ENCODE results near the gene ADCY10.
"Not testable (repeated sequence)": the region's sequence is repeated elsewhere in the genome, so short reads cannot be mapped to it uniquely, and the experiment has no call there.

Gene ADCY10

DNA sequence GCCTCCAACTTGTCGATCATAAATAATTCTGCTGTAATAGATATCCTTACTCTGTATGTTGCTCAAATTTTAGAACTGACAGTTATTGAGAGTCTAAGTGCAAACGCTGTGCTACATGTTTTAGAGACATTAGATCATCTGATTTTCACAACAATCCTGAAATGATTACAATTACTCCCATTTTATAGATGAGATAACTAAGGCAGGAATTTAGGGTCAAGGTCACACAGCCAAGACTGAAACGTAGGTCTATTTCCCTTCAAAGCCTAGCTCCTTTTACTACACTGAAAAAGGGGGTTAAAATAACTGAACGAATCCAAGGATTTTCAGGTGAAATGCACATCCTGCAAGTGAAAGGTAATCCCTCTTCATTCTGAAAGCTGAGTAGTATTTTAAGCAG is 19.9 kb upstream of the ADCY10 start:
- no peak for TF ChIP-seq Cebpa-rat (IDR thresholded peaks at IDR 0.05)
- peaks cover 0 to 12% (median 0%) of the 10 kb centered on the region in 11 experiments; a peak in 7 of 22 replicates for H4K20me1 ChIP-seq
- no peak overlapping the region for H3K27ac ChIP-seq
- peaks cover 18 to 33% (median 28%) of the 10 kb centered on the region in 10 experiments for H3K4me1 ChIP-seq
- H3K36me3 ChIP-seq = no peaks in the 10 kb centered on the region
- H3K9me3 ChIP-seq (replicated peaks in 1 of 11) = no peaks in the 10 kb centered on the region
- peak overlapping the region in 4 of 10 experiments; percentile 10 to 100 (median 90); a peak in 3 of 20 replicates for H3K4me3 ChIP-seq
- peak overlapping the region; percentile 83 to 98 (median 88) for H3K4me2 ChIP-seq
- no peaks in the 10 kb centered on the region for H3K27me3 ChIP-seq
- peak overlapping the region in 7 of 11 experiments; percentile 92 to 97 (median 94); a peak in 9 of 22 replicates for H3K9ac ChIP-seq

DNA sequence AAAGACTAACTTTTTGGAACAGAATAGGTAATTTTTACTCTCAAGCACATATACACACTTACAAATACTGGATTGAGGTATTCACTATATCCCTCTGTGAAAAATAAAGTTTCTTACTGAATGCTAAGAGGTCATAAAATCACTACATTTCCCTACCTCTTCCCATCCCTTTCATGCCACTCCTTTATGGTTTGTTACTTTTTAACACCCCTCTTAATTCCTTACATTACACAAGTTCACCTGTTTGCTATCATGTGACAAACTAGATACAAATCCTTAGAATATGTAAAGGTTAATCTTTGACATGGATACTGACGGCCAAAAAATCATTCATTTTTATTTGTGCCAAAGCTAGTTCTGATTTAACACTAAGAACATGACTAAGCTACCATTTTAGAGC is 15.8 kb upstream of the ADCY10 start:
- H3K9ac ChIP-seq = no peak overlapping the region
- H3K4me1 ChIP-seq = peaks cover 11 to 25% (median 13%) of the 10 kb centered on the region in 10 experiments; a peak in 19 of 20 replicates
- H3K27me3 ChIP-seq = no peaks in the 10 kb centered on the region
- no peaks in the 10 kb centered on the region for H3K9me3 ChIP-seq (replicated peaks in 1 of 11)
- no peaks in the 10 kb centered on the region for H3K36me3 ChIP-seq
- H3K4me2 ChIP-seq = no peak overlapping the region
- no peak overlapping the region for H3K4me3 ChIP-seq
- H4K20me1 ChIP-seq = no peaks in the 10 kb centered on the region; a peak in 2 of 22 replicates
- no peak for TF ChIP-seq Cebpa-rat (IDR thresholded peaks at IDR 0.05)
- no peak overlapping the region for H3K27ac ChIP-seq

DNA sequence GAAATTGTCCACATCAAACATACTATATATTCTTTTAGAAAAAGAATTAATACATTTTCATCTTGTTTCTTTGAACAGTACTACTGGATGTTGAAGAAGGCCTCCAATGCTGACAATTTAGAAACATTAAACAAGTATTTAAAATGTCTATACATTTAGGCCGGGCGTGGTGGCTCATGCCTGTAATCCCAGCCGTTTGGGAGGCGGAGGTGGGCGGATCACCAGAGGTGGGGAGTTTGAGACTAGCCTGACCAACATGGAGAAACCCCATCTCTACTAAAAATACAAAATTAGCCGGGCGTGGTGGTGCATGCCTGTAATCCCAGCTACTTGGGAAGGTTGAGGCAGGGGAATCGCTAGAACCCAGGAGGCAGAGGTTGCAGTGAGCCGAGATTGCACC is 15.0 kb upstream of the ADCY10 start:
- peaks cover 3 to 18% (median 5%) of the 10 kb centered on the region in 10 experiments; a peak in 19 of 20 replicates for H3K4me1 ChIP-seq
- H3K4me2 ChIP-seq = not testable (repeated sequence)

DNA sequence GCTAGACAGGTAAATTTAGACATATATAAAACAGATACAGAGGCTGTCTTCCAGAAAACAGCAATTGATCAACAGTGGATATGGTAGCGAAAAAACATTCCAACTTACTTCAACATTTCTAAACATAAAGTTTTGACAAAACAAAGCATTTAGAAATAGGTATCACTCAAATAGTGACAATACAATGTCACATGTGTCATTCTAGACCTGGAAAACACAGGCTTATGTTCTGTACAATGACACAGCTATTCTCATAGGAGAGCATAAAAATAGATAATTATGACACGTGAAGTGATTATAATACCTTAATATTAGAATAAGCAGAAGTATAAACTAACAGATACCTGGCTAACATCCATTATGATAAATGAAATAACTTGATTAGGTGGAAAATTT is 14.5 kb upstream of the ADCY10 start:
- no peaks in the 10 kb centered on the region for H3K27me3 ChIP-seq
- no peak overlapping the region for H3K27ac ChIP-seq
- no peaks in the 10 kb centered on the region for H3K9me3 ChIP-seq (replicated peaks in 1 of 11)
- no peak overlapping the region for H3K9ac ChIP-seq
- no peak overlapping the region for H3K4me2 ChIP-seq
- no peak for TF ChIP-seq Cebpa-rat (IDR thresholded peaks at IDR 0.05)
- H3K36me3 ChIP-seq = peaks cover 0 to 7% (median 0%) of the 10 kb centered on the region in 11 experiments; a peak in 2 of 22 replicates
- peaks cover 0 to 13% (median under 1%) of the 10 kb centered on the region in 10 experiments; a peak in 5 of 20 replicates for H3K4me1 ChIP-seq
- no peaks in the 10 kb centered on the region; a peak in 1 of 22 replicates for H4K20me1 ChIP-seq
- no peak overlapping the region for H3K4me3 ChIP-seq

More for the DNA sequence above, 15.0 kb upstream of the ADCY10 start:
- not testable (repeated sequence) for H3K36me3 ChIP-seq; H3K27ac ChIP-seq; H3K4me3 ChIP-seq; H3K9me3 ChIP-seq (replicated peaks in 1 of 11); H3K27me3 ChIP-seq; H3K9ac ChIP-seq; H4K20me1 ChIP-seq

DNA sequence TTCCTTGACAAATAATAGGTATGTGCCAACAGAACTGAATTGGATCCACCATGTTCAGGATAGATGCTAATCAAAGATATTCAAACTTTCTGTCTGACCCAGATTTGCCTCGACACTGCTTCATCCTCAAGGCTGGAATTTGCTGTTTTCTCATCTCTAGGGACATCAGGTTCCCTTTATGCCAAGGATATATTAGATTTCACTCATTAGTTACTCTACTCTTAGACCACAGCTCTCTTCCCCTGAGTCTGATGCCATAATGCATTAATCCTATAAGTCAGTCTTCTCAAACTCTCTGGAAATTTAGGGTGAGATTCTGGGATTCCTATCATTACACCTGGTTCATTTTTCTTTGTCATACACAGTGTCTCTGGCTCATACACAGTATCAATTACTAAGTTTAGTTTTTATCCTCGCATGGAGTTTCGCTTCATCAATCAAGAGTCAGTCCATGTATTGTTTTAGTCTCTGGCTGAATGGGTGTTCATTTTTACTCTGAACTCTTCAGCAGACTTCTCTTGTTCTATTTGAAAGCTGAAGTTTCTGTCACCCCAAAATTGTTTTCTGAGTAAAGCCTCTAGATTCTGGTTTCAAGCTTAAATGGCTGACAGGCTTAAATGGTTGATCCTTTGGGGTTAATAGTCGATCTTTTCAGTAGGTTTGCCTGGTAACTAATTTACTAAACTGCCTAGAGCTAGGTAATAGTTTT is 13.3 kb upstream of the ADCY10 start:
- Histone ChIP-seq H3K4me2 (peak overlapping the region in 3 of 11 experiments; percentile 10 to 20 (median 13); a peak in 2 of 22 replicates), H3K4me3 (no peak overlapping the region), H3K9me3 (replicated peaks in 1 of 11) (no peaks in the 10 kb centered on the region), H3K4me1 (peaks cover 0 to 12% (median 0%) of the 10 kb centered on the region in 10 experiments; a peak in 2 of 20 replicates), H3K36me3 (peaks cover 0 to 13% (median 0%) of the 10 kb centered on the region in 11 experiments; a peak in 3 of 22 replicates), H3K27ac (no peak overlapping the region), H3K27me3 (no peaks in the 10 kb centered on the region), H4K20me1 (no peaks in the 10 kb centered on the region; a peak in 1 of 22 replicates), H3K9ac (no peak overlapping the region)
- no peak for TF ChIP-seq Cebpa-rat (IDR thresholded peaks at IDR 0.05)

DNA sequence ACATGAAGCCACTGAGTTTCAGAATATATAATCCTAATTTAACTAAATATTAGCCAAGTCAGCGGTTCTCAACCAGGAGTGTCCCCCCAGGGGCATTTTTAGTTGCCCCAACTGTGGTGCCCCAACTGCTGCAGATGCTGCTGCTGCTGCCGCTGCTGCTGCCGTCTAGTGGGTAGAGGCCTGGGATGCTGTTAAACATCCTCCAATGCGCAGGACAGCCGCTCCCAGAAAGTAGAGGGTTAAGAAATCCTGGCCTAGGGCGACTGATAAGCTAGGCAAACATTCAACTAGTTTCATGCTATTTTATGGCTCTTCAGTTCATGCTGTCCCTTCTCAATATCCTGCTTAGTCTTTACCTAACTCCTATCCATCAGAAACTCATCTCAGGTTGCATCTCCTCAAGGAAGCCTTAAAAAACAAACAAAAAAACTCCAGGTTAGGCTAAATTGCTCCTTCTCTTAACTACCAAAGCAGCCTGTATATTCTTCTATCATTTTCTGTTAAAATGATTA is 12.6 kb upstream of the ADCY10 start:
- Histone ChIP-seq H3K4me2 (no peak overlapping the region), H3K4me3 (no peak overlapping the region), H3K9me3 (replicated peaks in 1 of 11) (no peaks in the 10 kb centered on the region), H3K27me3 (no peaks in the 10 kb centered on the region), H3K9ac (no peak overlapping the region), H3K4me1 (peaks cover 0 to 16% (median 0%) of the 10 kb centered on the region in 10 experiments; a peak in 2 of 20 replicates), H4K20me1 (no peaks in the 10 kb centered on the region; a peak in 1 of 22 replicates), H3K36me3 (peaks cover 0 to 13% (median 0%) of the 10 kb centered on the region in 11 experiments; a peak in 3 of 22 replicates), H3K27ac (no peak overlapping the region)
- TF ChIP-seq Cebpa-rat (IDR thresholded peaks at IDR 0.05) = no peak

DNA sequence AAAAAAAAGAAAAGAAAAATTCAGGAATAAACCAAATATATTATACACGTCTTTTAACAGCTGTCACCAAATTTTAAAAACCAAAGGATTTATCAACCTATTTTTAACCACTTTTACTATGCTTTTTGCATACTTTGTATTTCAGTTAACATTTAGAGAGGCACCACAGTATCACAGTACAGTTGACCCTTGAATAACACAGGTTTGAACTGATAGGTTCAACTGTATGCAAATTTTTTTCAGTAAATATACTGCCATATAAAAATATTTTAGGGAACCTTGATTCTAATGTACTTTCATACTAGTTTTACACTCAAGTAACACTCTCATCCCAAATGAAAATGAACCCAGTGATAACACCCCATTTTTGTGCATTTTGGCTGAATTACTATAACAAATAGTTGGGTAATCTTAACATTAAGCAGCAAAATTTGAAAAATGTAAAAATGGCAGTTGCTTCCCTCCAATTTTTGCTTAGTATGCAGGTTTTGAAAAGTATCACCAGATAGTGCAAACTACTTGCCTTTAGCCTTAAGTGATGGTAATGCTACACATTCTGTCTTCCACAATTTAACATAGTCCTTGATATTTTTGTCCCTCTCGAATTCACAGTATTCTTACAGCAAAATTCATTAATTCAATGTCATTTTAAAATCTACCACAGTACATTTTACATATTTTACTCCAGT is 10.8 kb upstream of the ADCY10 start:
- H4K20me1 ChIP-seq = no peaks in the 10 kb centered on the region; a peak in 1 of 22 replicates
- no peak overlapping the region for H3K27ac ChIP-seq
- no peak overlapping the region for H3K4me3 ChIP-seq
- H3K9me3 ChIP-seq (replicated peaks in 1 of 11) = no peaks in the 10 kb centered on the region
- H3K4me1 ChIP-seq = peaks cover 0 to 16% (median 0%) of the 10 kb centered on the region in 10 experiments; a peak in 2 of 20 replicates
- H3K36me3 ChIP-seq = peaks cover 0 to 13% (median 0%) of the 10 kb centered on the region in 11 experiments; a peak in 6 of 22 replicates
- H3K9ac ChIP-seq = no peak overlapping the region
- H3K27me3 ChIP-seq = no peaks in the 10 kb centered on the region
- no peak for TF ChIP-seq Cebpa-rat (IDR thresholded peaks at IDR 0.05)
- H3K4me2 ChIP-seq = no peak overlapping the region

DNA sequence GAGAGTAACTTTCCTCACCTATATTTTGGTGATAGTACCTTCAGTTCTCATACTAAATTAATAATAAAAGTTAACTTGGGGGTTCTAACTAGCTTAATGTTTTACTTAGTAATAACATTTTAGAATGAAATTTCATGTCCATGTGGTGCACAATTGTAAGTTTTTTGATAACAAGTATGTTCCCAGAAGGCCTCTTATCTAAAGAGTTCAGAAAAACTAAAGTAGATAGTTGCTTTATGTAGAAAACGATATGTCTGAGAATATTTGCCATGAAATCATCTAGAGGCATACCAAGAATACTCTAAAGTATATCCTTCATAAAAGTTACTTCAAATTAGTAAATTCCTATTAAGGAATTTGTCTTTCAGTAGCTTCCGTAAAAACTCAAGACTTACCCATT is 10.2 kb upstream of the ADCY10 start:
- Histone ChIP-seq H3K36me3 (peaks cover 0 to 14% (median 0%) of the 10 kb centered on the region in 11 experiments; a peak in 7 of 22 replicates), H3K4me1 (peaks cover 0 to 16% (median 0%) of the 10 kb centered on the region in 10 experiments; a peak in 2 of 20 replicates), H3K27ac (no peak overlapping the region)

More for the DNA sequence above, 10.2 kb upstream of the ADCY10 start:
- H3K9me3 ChIP-seq (replicated peaks in 1 of 11) = no peaks in the 10 kb centered on the region
- H4K20me1 ChIP-seq = no peaks in the 10 kb centered on the region; a peak in 1 of 22 replicates
- no peak overlapping the region for H3K4me2 ChIP-seq
- H3K27me3 ChIP-seq = no peaks in the 10 kb centered on the region
- H3K4me3 ChIP-seq = no peak overlapping the region
- no peak overlapping the region for H3K9ac ChIP-seq
- no peak for TF ChIP-seq Cebpa-rat (IDR thresholded peaks at IDR 0.05)
